Measurements from ENCODE around the gene RHBDL1. TPM values are rescaled to one million over a fixed set of nuclear protein-coding genes. Genes with fewer than 3 reads are reported as not detected.
A peak's percentile ranks its signal among the peaks of the same experiment; 100 is the strongest.

Gene RHBDL1
- total and polyA plus RNA-seq, 10 of the 15 experiments (the other 5 are each of a cell fraction or from before 2014, with no cell fraction given) = 0.04 to 1.3 (median 0.65) TPM; not detected in 5

DNA sequence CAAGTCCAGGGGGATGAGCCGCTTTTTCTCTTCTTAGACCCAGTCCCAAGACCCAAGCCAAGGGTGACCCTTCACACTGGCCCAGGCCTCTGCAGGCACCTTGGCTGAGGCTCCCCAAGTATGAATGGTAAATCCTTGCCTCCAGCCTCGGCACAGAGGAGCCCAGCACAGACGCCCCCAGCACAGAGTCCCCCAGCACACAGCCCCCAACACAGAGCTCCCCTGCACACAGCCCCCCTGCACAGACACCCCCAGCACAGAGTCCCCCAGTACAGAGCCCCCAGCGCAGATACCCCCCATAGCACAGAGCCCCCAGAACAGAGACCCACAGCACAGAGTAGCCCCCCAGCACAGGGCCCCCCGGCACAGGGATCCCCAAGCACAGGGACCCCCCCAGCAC lies 34.9 kb upstream of the RHBDL1 start:
- POLR2A ChIA-PET = interaction anchor here (0.7 kb wide), 1 partner anchor 719 kb away, joined by 4 read pairs; no protein-coding TSS in a partner anchor

More for the DNA sequence above, 34.9 kb upstream of the RHBDL1 start:
- ATAC-seq (no peak), FAIRE-seq (no peak), DNase-seq (ENCODE audit: low read depth, low spot score) (no peak)
- peak overlapping the region; percentile 49; the same call in 1 of the 2 replicates for H3K4me2 ChIP-seq (ENCODE audit: control insufficient read depth, insufficient read depth)
- TF ChIP-seq SIN3A (IDR thresholded peaks at IDR 0.05; ENCODE audit: low read depth, low read length) = no peak
- TF ChIP-seq ZNF274 (IDR thresholded peaks at IDR 0.05; ENCODE audit: insufficient read depth, insufficient read length) = no peak
- TF ChIP-seq ZNF217 (IDR thresholded peaks at IDR 0.05) = no peak
- TF ChIP-seq ZNF207 (IDR thresholded peaks at IDR 0.05; ENCODE audit: borderline replicate concordance) = no peak
- TF ChIP-seq TBL1XR1 (IDR thresholded peaks at IDR 0.05; ENCODE audit: low read depth, low read length) = no peak
- TF ChIP-seq USF2 (IDR thresholded peaks at IDR 0.05; ENCODE audit: borderline replicate concordance, low read depth, low read length) = no peak
- TF ChIP-seq NR2C1 (IDR thresholded peaks at IDR 0.05) = no peak
- TF ChIP-seq, protein P1, sequence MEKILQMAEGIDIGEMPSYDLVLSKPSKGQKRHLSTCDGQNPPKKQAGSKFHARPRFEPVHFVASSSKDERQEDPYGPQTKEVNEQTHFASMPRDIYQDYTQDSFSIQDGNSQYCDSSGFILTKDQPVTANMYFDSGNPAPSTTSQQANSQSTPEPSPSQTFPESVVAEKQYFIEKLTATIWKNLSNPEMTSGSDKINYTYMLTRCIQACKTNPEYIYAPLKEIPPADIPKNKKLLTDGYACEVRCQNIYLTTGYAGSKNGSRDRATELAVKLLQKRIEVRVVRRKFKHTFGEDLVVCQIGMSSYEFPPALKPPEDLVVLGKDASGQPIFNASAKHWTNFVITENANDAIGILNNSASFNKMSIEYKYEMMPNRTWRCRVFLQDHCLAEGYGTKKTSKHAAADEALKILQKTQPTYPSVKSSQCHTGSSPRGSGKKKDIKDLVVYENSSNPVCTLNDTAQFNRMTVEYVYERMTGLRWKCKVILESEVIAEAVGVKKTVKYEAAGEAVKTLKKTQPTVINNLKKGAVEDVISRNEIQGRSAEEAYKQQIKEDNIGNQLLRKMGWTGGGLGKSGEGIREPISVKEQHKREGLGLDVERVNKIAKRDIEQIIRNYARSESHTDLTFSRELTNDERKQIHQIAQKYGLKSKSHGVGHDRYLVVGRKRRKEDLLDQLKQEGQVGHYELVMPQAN (conservative IDR thresholded peaks at IDR 0.05) = no peak
- RAD21 ChIA-PET (ENCODE audit: unreplicated experiment) = no interaction called here
- peak overlapping the region; percentile 83; the same call in 1 of the 2 replicates for H3K27ac ChIP-seq (ENCODE audit: control insufficient read depth, insufficient read depth)
- H4K20me1 ChIP-seq (ENCODE audit: control insufficient read depth, insufficient read depth) = no peaks in the 10 kb centered on the region
- in situ Hi-C loops (cut with MboI) = no loop called here
- intact Hi-C loops (cut with micrococcal nuclease; ENCODE audit: unreplicated experiment) = no loop called here
- H3K4me3 ChIP-seq = no peak overlapping the region
- no peaks in the 10 kb centered on the region for H3K27me3 ChIP-seq (replicated peaks in 1 of 2; ENCODE audit: control insufficient read depth in 2 of 2, insufficient read depth in 2 of 2, low read length in 1 of 2)
- H3K36me3 ChIP-seq (ENCODE audit: control insufficient read depth in 2 of 2, insufficient read depth in 2 of 2, low read length in 1 of 2) = no peaks in the 10 kb centered on the region; a peak in 1 of 4 replicates
- peaks cover 13% of the 10 kb centered on the region for H3K4me1 ChIP-seq (ENCODE audit: control insufficient read depth, insufficient read depth, low read length)
- peaks cover 35% of the 10 kb centered on the region for H3K79me2 ChIP-seq (ENCODE audit: control insufficient read depth, insufficient read depth, low read length)
- H3K9ac ChIP-seq (ENCODE audit: control insufficient read depth, insufficient read depth, low read length) = no peak overlapping the region
- SMC1A ChIA-PET (ENCODE audit: uncharacterized antibody, unreplicated experiment) = no interaction called here
- no TSS peak for BruUV-seq (replicated peaks)
- no peak overlapping the region for H2AFZ ChIP-seq (ENCODE audit: control insufficient read depth, low read depth, low read length)
- no peaks in the 10 kb centered on the region for H3K9me3 ChIP-seq (replicated peaks; ENCODE audit: control insufficient read depth, insufficient read depth, low read length)
- CTCF ChIA-PET = no interaction called here
- 100% methylated on average over 4 of the region's 5 CpGs for WGBS (ENCODE audit: insufficient coverage, insufficient replicate concordance, low lambda C conversion rate, missing lambda C conversion rate)
